K562 (cell line): ENCODE results near the gene OPHN1. TPM values are rescaled to one million over a fixed set of nuclear protein-coding genes. Genes with fewer than 3 reads are reported as not detected.

Source experiments
- ATAC-seq: fragments of 200-7000 bp; cut with Tn5 transposase; 3 replicates; pipeline ENCODE4 v1.9.1; 2020; ENCODE audit warnings: moderate library complexity
- BruUV-seq: library from RNA; stranded (reverse); fragments of 400-500 nt; replicated peaks from 2 replicates; lab custom pipeline; 2021; lab: Mats Ljungman, UMichigan
- CTCF ChIA-PET: fragments of 300-600 bp; formaldehyde crosslinking; extraction: SDS; loops from one replicate; lab custom pipeline; 2021; ENCODE audit warnings: low intra/inter-chr PET ratio; lab: Yijun Ruan, JAX
- POLR2A ChIA-PET: fragments of 300-600, 350-650 bp; sonication (Branson Sonifier 250); formaldehyde crosslinking; extraction: SDS; loops from one replicate; lab custom pipeline; 2021; ENCODE audit warnings: antibody characterized with exemption, inconsistent platforms; lab: Yijun Ruan, JAX
- DNase-seq, 4 experiments: peaks; one replicate each; pipeline versions ENCODE4 v3.0.0 to v3.0.0-alpha.2; 2011 to 2018; ENCODE audit warnings: low spot score in 3 of 4, mixed read lengths in 3 of 4; ENCODE audit errors: extremely low read depth in 1 of 4
- FAIRE-seq: peaks from 2 replicates; lab custom pipeline; 2011; peaks lifted over from hg19 to GRCh38; lab: Jason Lieb, UNC
- H2AFZ ChIP-seq: 2 replicates; pipeline ENCODE4 v1.6.0; 2011; ENCODE audit warnings: low read depth, low read length, control low read depth, inconsistent platforms
- H3K27ac ChIP-seq: fragments of 200-600 bp; 3 replicates; pipeline ENCODE4 v1.8.0; 2011; ENCODE audit warnings: low read depth, mild to moderate bottlenecking, control low read depth, inconsistent platforms, low read length, moderate library complexity, mixed read lengths; ENCODE audit errors: extremely low read depth
- H3K27me3 ChIP-seq, 2 experiments: fragments of 300-600 bp in 1 of 2; 2 replicates in 1 of 2; 3 replicates in 1 of 2; pipeline versions ENCODE4 v1.6.0 to v1.8.0; 2011; ENCODE audit warnings: inconsistent platforms in 2 of 2, low read length in 2 of 2, mild to moderate bottlenecking in 1 of 2, mixed read lengths in 1 of 2, moderate library complexity in 1 of 2; ENCODE audit not compliant: control insufficient read depth in 2 of 2, insufficient read depth in 2 of 2
- H3K36me3 ChIP-seq: fragments of 300-600 bp; 3 replicates; pipeline ENCODE4 v1.8.0; 2011; ENCODE audit warnings: mild to moderate bottlenecking, low read length, inconsistent platforms; ENCODE audit not compliant: control insufficient read depth, insufficient read depth
- H3K4me1 ChIP-seq, 2 experiments: fragments of 200-600 bp in 1 of 2; replicated peaks in 1 of 2; 2 replicates in 1 of 2; 3 replicates in 1 of 2; pipeline versions ENCODE4 v1.5.1 to v1.8.0; 2011; ENCODE audit warnings: inconsistent platforms in 2 of 2, low read length in 2 of 2, mild to moderate bottlenecking in 1 of 2, mixed read lengths in 1 of 2, moderate library complexity in 1 of 2; ENCODE audit not compliant: control insufficient read depth in 2 of 2, insufficient read depth in 2 of 2
- H3K4me2 ChIP-seq: 2 replicates; pipeline ENCODE4 v1.6.1; 2011; ENCODE audit warnings: low read length, control low read depth, inconsistent platforms, mixed read lengths; ENCODE audit not compliant: insufficient read depth
- H3K4me3 ChIP-seq: fragments of 200-600 bp; sonication (generic), shearing (Covaris generic); 2 replicates; pipeline ENCODE4 v1.5.1; 2016; ENCODE audit warnings: control low read depth, inconsistent platforms
- H3K79me2 ChIP-seq: fragments of 200-600 bp; 3 replicates; pipeline ENCODE4 v1.8.0; 2011; ENCODE audit warnings: low read length, inconsistent platforms; ENCODE audit not compliant: control insufficient read depth, insufficient read depth
- H3K9ac ChIP-seq, 2 experiments: 2 replicates each; pipeline versions ENCODE4 v1.6.0 to v1.6.1; 2011; ENCODE audit warnings: low read depth in 2 of 2, low read length in 2 of 2, control low read depth in 1 of 2, inconsistent platforms in 1 of 2, mild to moderate bottlenecking in 1 of 2, mixed read lengths in 1 of 2; ENCODE audit not compliant: insufficient read depth in 1 of 2
- H3K9me1 ChIP-seq: one replicate; pipeline ENCODE4 v1.6.0; 2011; ENCODE audit warnings: inconsistent platforms, mild to moderate bottlenecking, low read length, moderate library complexity; ENCODE audit not compliant: control insufficient read depth, insufficient read depth
- H3K9me3 ChIP-seq: replicated peaks from 2 replicates; pipeline ENCODE4 v1.5.1; 2011; ENCODE audit warnings: low read depth, low read length, inconsistent platforms; ENCODE audit not compliant: control insufficient read depth, insufficient read depth
- H4K20me1 ChIP-seq: replicated peaks from 2 replicates; pipeline ENCODE4 v1.6.1; 2011; ENCODE audit warnings: low read length, inconsistent platforms, mixed read lengths; ENCODE audit not compliant: control insufficient read depth, insufficient read depth
- CXXC5 ChIP-seq: fragments of 250-450 bp; sonication (Bioruptor Pico); IDR thresholded peaks from 2 replicates; pipeline ENCODE4 v1.8.0; 2022; ENCODE audit warnings: inconsistent platforms, mild to moderate bottlenecking, moderate library complexity
- FOXA1 ChIP-seq: fragments of 450-650 bp; IDR thresholded peaks from 2 replicates; pipeline ENCODE4 v1.6.1; 2016; ENCODE audit warnings: mild to moderate bottlenecking, borderline replicate concordance
- FOXK1 ChIP-seq: sonication (generic); formaldehyde crosslinking; IDR thresholded peaks from 2 replicates; pipeline ENCODE4 v1.8.0; 2022; ENCODE audit warnings: missing genetic modification reagents, mild to moderate bottlenecking, borderline replicate concordance
- KLF16 ChIP-seq: IDR thresholded peaks from 2 replicates; pipeline ENCODE4 v1.6.1; 2016; ENCODE audit warnings: antibody characterized with exemption
- MEF2A ChIP-seq: IDR thresholded peaks from 2 replicates; pipeline ENCODE4 v1.6.1; 2011; ENCODE audit warnings: low read depth, mild to moderate bottlenecking, low read length, moderate library complexity; ENCODE audit not compliant: control insufficient read depth
- NFRKB ChIP-seq: fragments of 450-650 bp; IDR thresholded peaks from 2 replicates; pipeline ENCODE4 v1.6.1; 2016; ENCODE audit warnings: low read depth
- NR3C1 ChIP-seq: sonication (generic); formaldehyde crosslinking; IDR thresholded peaks from 2 replicates; pipeline ENCODE4 v1.8.1; 2022; ENCODE audit warnings: missing genetic modification reagents
- RBM15 ChIP-seq: fragments of 200-400 bp; formaldehyde crosslinking; IDR thresholded peaks from 2 replicates; pipeline ENCODE4 v1.6.1; 2018; ENCODE audit warnings: mild to moderate bottlenecking, low read length, moderate library complexity; ENCODE audit not compliant: insufficient read depth
- RFX1 ChIP-seq: fragments of 450-650 bp; IDR thresholded peaks from 2 replicates; pipeline ENCODE4 v1.6.1; 2016; ENCODE audit warnings: mild to moderate bottlenecking, moderate library complexity
- SIRT6 ChIP-seq: IDR thresholded peaks from one replicate; pipeline ENCODE4 v1.6.1; 2012; ENCODE audit warnings: low read depth, mild to moderate bottlenecking, control low read depth, inconsistent platforms, low read length, moderate library complexity
- TAF1 ChIP-seq: IDR thresholded peaks from 2 replicates; pipeline ENCODE4 v1.6.1; 2011; ENCODE audit warnings: mild to moderate bottlenecking, low read length, moderate library complexity; ENCODE audit not compliant: insufficient read depth, control insufficient read depth, severe bottlenecking; ENCODE audit errors: extremely low read depth
- TAF15 ChIP-seq: fragments of 200-400 bp; formaldehyde crosslinking; IDR thresholded peaks from 2 replicates; pipeline ENCODE4 v1.6.1; 2017; ENCODE audit warnings: mild to moderate bottlenecking, low read depth, low read length, moderate library complexity
- TEAD2 ChIP-seq: fragments of 450-650 bp; IDR thresholded peaks from 2 replicates; pipeline ENCODE4 v1.6.1; 2016; ENCODE audit warnings: missing genetic modification characterization, control low read depth, missing compliant biosample characterization
- ZNF174 ChIP-seq: fragments of 250-450 bp; sonication (Bioruptor Pico); IDR thresholded peaks from 2 replicates; pipeline ENCODE4 v1.4.0; 2020; ENCODE audit warnings: mild to moderate bottlenecking
- ZNF449 ChIP-seq: fragments of 250-450 bp; sonication (Bioruptor Pico); IDR thresholded peaks from 2 replicates; pipeline ENCODE4 v1.8.0; 2022; ENCODE audit warnings: moderate library complexity, mild to moderate bottlenecking, inconsistent platforms
- ZNF589 ChIP-seq: fragments of 200-800 bp; sonication (Bioruptor generic); IDR thresholded peaks from 2 replicates; pipeline ENCODE4 v1.6.1; 2016; ENCODE audit warnings: low read depth, missing genetic modification characterization, missing compliant biosample characterization
- ZNF717 ChIP-seq: fragments of 250-450 bp; sonication (Bioruptor Pico); IDR thresholded peaks from 2 replicates; pipeline ENCODE4 v1.5.0; 2021
- WGBS: fragments of 100-300 bp; shearing (Covaris generic); methylation state at CpG from one replicate; pipeline ENCODE4 v1.1.6; 2016; ENCODE audit warnings: low coverage, mixed read lengths; ENCODE audit not compliant: insufficient coverage; ENCODE audit errors: missing lambda C conversion rate; 5-methylcytosine and 5-hydroxymethylcytosine counted together
- in situ Hi-C: fragments of 300-500 bp; cut with MboI; formaldehyde crosslinking; loops from 4 replicates; pipeline ENCODE4 v1.15.0; 2018; ENCODE audit warnings: inconsistent platforms, mixed read lengths
- intact Hi-C: fragments of 100-400 bp; cut with micrococcal nuclease; formaldehyde crosslinking; loops from 2 replicates; pipeline ENCODE4 v1.14.2; 2022
- polyA plus RNA-seq, 8 experiments: library from polyadenylated mRNA; depleted of rRNA in 4 of 8; stranded (reverse) in 5 of 8; unstranded in 3 of 8; fragments of >200 nt; fragmentation: Nextera tagmentation in 2 of 8; fragmentation: Illumina TruSeq in 1 of 8; extraction: Ambion mirVana in 2 of 8; extraction: Trizol in 1 of 8; gene quantifications; 2 replicates each; pipeline versions ENCODE4 v1.2.1 to v1.2.3, GENCODE V29; 2011 to 2014; ENCODE audit warnings: inconsistent platforms in 1 of 8, missing spikeins in 1 of 8
- total RNA-seq, 7 experiments: library from RNA; depleted of rRNA in 6 of 7; stranded (reverse); fragments of >200 nt in 6 of 7; fragmentation: Illumina TruSeq in 2 of 7; extraction: Trizol in 2 of 7; gene quantifications; 2 replicates each; pipeline versions ENCODE4 v1.2.1 to v1.2.3, GENCODE V29; 2011 to 2021; ENCODE audit warnings: low replicate concordance in 1 of 7
- TF ChIP-seq, protein P1 (sequence below), 3 experiments: IDR thresholded peaks in 2 of 3; conservative IDR thresholded peaks in 1 of 3; 2 replicates each; pipeline ENCODE4 v1.5.1; 2011 to 2012; ENCODE audit warnings: low read length in 3 of 3, mild to moderate bottlenecking in 3 of 3, control low read depth in 2 of 3, improper control_type of control experiment in 1 of 3, inconsistent platforms in 1 of 3, low read depth in 1 of 3, mixed read lengths in 1 of 3, moderate library complexity in 1 of 3; ENCODE audit not compliant: insufficient read depth in 2 of 3
- TF ChIP-seq, protein P2 (sequence below): IDR thresholded peaks from 3 replicates; pipeline ENCODE4 v1.6.1; 2011; ENCODE audit warnings: borderline replicate concordance, mild to moderate bottlenecking; ENCODE audit not compliant: insufficient read length, insufficient read depth

OPHN1 gene
- total and polyA plus RNA-seq, 9 of the 15 experiments (the other 6 are each of a cell fraction or from before 2014, with no cell fraction given): 0.28 to 1.8 (median 1.0) TPM

GRCh38 chrX:68043713-68044438, 389.4 kb downstream of the OPHN1 start:
- Histone ChIP-seq H3K9ac (no peak overlapping the region), H3K9me3 (no peaks in the 10 kb centered on the region), H2AFZ (no peak overlapping the region), H3K4me2 (no peak overlapping the region), H3K36me3 (no peaks in the 10 kb centered on the region), H3K27ac (no peak overlapping the region), H3K4me1 (no peaks in the 10 kb centered on the region), H4K20me1 (no peaks in the 10 kb centered on the region), H3K4me3 (no peak overlapping the region), H3K9me1 (no peaks in the 10 kb centered on the region), H3K27me3 (no peaks in the 10 kb centered on the region), H3K79me2 (no peaks in the 10 kb centered on the region)
- TF ChIP-seq ZNF449 (no peak), CXXC5 (CRISPR knock-in tag) (no peak), SIRT6 (no peak), TAF15 (no peak), FOXA1 (no peak), KLF16 (no peak), NFRKB (no peak), MEF2A (no peak), ZNF589 (CRISPR knock-in tag) (no peak), RFX1 (no peak), NR3C1 (CRISPR knock-in tag) (no peak), FOXK1 (no peak), TAF1 (no peak), ZNF717 (CRISPR knock-in tag) (no peak), RBM15 (no peak), ZNF174 (CRISPR knock-in tag) (no peak), TEAD2 (tag) (no peak)
- TF ChIP-seq, protein P1, sequence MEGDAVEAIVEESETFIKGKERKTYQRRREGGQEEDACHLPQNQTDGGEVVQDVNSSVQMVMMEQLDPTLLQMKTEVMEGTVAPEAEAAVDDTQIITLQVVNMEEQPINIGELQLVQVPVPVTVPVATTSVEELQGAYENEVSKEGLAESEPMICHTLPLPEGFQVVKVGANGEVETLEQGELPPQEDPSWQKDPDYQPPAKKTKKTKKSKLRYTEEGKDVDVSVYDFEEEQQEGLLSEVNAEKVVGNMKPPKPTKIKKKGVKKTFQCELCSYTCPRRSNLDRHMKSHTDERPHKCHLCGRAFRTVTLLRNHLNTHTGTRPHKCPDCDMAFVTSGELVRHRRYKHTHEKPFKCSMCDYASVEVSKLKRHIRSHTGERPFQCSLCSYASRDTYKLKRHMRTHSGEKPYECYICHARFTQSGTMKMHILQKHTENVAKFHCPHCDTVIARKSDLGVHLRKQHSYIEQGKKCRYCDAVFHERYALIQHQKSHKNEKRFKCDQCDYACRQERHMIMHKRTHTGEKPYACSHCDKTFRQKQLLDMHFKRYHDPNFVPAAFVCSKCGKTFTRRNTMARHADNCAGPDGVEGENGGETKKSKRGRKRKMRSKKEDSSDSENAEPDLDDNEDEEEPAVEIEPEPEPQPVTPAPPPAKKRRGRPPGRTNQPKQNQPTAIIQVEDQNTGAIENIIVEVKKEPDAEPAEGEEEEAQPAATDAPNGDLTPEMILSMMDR (IDR thresholded peaks at IDR 0.05 in 2 of 3, conservative IDR thresholded peaks at IDR 0.05 in 1 of 3; ENCODE audit: insufficient read depth in 2 of 3, low read depth in 1 of 3, low read length in 3 of 3): no peak
- TF ChIP-seq, protein P2, sequence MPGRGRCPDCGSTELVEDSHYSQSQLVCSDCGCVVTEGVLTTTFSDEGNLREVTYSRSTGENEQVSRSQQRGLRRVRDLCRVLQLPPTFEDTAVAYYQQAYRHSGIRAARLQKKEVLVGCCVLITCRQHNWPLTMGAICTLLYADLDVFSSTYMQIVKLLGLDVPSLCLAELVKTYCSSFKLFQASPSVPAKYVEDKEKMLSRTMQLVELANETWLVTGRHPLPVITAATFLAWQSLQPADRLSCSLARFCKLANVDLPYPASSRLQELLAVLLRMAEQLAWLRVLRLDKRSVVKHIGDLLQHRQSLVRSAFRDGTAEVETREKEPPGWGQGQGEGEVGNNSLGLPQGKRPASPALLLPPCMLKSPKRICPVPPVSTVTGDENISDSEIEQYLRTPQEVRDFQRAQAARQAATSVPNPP: no peak
- POLR2A ChIA-PET: no interaction called here
- no peak for DNase-seq
- in situ Hi-C loops: no loop called here
- no TSS peak for BruUV-seq
- no peak for ATAC-seq
- FAIRE-seq: no peak
- WGBS: 8% methylated on average over 1 of the region's 1 CpG
- intact Hi-C loops: no loop called here
- CTCF ChIA-PET: no interaction called here
